Nucleus accumbens (tissue), 56 donors: ENCODE data around the gene NXPE3.
"Not testable (repeated sequence)": the region's sequence is repeated elsewhere in the genome, so short reads cannot be mapped to it uniquely, and the experiment has no call there.

ENCODE experiments used
- DNase-seq, 56 donors: peaks; one replicate each; lab custom pipeline; 2025; lab: John Stamatoyannopoulos, UW

The NXPE3 gene

GRCh38 chr3:101849714-101850245 lies 70.8 kb downstream of the NXPE3 start:
- DNase-seq, result peak in 40 of 56 donors; percentile 7 to 72 (median 50)

GRCh38 chr3:101850246-101851051 lies 71.4 kb downstream of the NXPE3 start:
- DNase-seq, result peak in 1 of 56 donors; percentile 9

GRCh38 chr3:101851072-101851770 lies 72.2 kb downstream of the NXPE3 start:
- no peak for DNase-seq

- no peak for DNase-seq
Observed at GRCh38 chr3:101851850-101852714, 73.1 kb downstream of the NXPE3 start.

- DNase-seq, result no peak
Observed at GRCh38 chr3:101852983-101853840, 74.2 kb downstream of the NXPE3 start.

- no peak for DNase-seq
Observed at GRCh38 chr3:101853982-101854381, 75.0 kb downstream of the NXPE3 start.

GRCh38 chr3:101854608-101855304 lies 75.7 kb downstream of the NXPE3 start:
- DNase-seq, result no peak

- DNase-seq, result peak in 5 of 56 donors; percentile 0 to 8 (median 2)
Observed at GRCh38 chr3:101857301-101857741, 78.3 kb downstream of the NXPE3 start.

GRCh38 chr3:101858464-101859030 lies 79.5 kb downstream of the NXPE3 start:
- DNase-seq, result no peak

GRCh38 chr3:101859882-101860448 lies 81.0 kb downstream of the NXPE3 start:
- no peak for DNase-seq

- DNase-seq, result no peak
Observed at GRCh38 chr3:101861212-101861788, 82.3 kb downstream of the NXPE3 start.

GRCh38 chr3:101861789-101862415 lies 82.9 kb downstream of the NXPE3 start:
- DNase-seq, result no peak

GRCh38 chr3:101862416-101863165 lies 83.6 kb downstream of the NXPE3 start:
- no peak for DNase-seq

- not testable (repeated sequence) for DNase-seq
Observed at GRCh38 chr3:101864926-101865325, 85.9 kb downstream of the NXPE3 start.

- DNase-seq, result no peak
Observed at GRCh38 chr3:101865751-101866509, 86.9 kb downstream of the NXPE3 start.

GRCh38 chr3:101867511-101867910 lies 88.5 kb downstream of the NXPE3 start:
- DNase-seq, result no peak
